SK-N-SH treated with all-trans-retinoic acid at 6 μM for 48 hours (cell line): ENCODE data around the gene PNPLA3.

ENCODE experiments used
- ATAC-seq: fragments of 200-7000 bp; cut with Tn5 transposase; 3 replicates; pipeline ENCODE4 v1.9.1; 2020; ENCODE audit warnings: mild to moderate bottlenecking, moderate library complexity
- ARNTL ChIP-seq: fragments of 450-650 bp; formaldehyde crosslinking; IDR thresholded peaks from 2 replicates; pipeline ENCODE4 v1.5.0; 2020; ENCODE audit warnings: low read depth, mild to moderate bottlenecking, moderate library complexity, borderline replicate concordance
- BACH2 ChIP-seq: fragments of 250-450 bp; sonication (Bioruptor Pico); IDR thresholded peaks from 2 replicates; pipeline ENCODE4 v1.9.0; 2021; ENCODE audit warnings: mild to moderate bottlenecking, borderline replicate concordance
- CREB5 ChIP-seq: fragments of 250-450 bp; sonication (Bioruptor Pico); IDR thresholded peaks from 2 replicates; pipeline ENCODE4 v1.5.1; 2020; ENCODE audit warnings: low read depth, mild to moderate bottlenecking, moderate library complexity
- CSDC2 ChIP-seq: fragments of 250-450 bp; sonication (Bioruptor Pico); IDR thresholded peaks from 2 replicates; pipeline ENCODE4 v1.5.0; 2020; ENCODE audit warnings: mild to moderate bottlenecking, moderate library complexity
- ESRRG ChIP-seq: fragments of 250-450 bp; sonication (Bioruptor Pico); IDR thresholded peaks from 2 replicates; pipeline ENCODE4 v1.6.1; 2021; ENCODE audit warnings: mild to moderate bottlenecking
- GLIS3 ChIP-seq: fragments of 250-450 bp; sonication (Bioruptor Pico); IDR thresholded peaks from 2 replicates; pipeline ENCODE4 v1.5.0; 2020; ENCODE audit warnings: mild to moderate bottlenecking, moderate library complexity
- ISL1 ChIP-seq: fragments of 250-450 bp; sonication (Bioruptor Pico); IDR thresholded peaks from 2 replicates; pipeline ENCODE4 v2.1.2; 2022; ENCODE audit warnings: mild to moderate bottlenecking, moderate library complexity
- OSR1 ChIP-seq: fragments of 250-450 bp; sonication (Bioruptor Pico); IDR thresholded peaks from 2 replicates; pipeline ENCODE4 v1.8.0; 2022; ENCODE audit warnings: moderate library complexity, mild to moderate bottlenecking, inconsistent platforms
- PPARA ChIP-seq: fragments of 250-450 bp; sonication (Bioruptor Pico); IDR thresholded peaks from 2 replicates; pipeline ENCODE4 v1.5.0; 2020; ENCODE audit warnings: mild to moderate bottlenecking, borderline replicate concordance
- RARB ChIP-seq: fragments of 250-450 bp; sonication (Bioruptor Pico); IDR thresholded peaks from 2 replicates; pipeline ENCODE4 v1.8.0; 2021; ENCODE audit warnings: mild to moderate bottlenecking, moderate library complexity
- TCF4 ChIP-seq: fragments of 250-450 bp; sonication (Bioruptor Pico); IDR thresholded peaks from 2 replicates; pipeline ENCODE4 v1.8.0; 2021; ENCODE audit warnings: mild to moderate bottlenecking, moderate library complexity, borderline replicate concordance
- TOX ChIP-seq: fragments of 250-450 bp; sonication (Bioruptor Pico); IDR thresholded peaks from 2 replicates; pipeline ENCODE4 v1.8.0; 2021; ENCODE audit warnings: mild to moderate bottlenecking, moderate library complexity, borderline replicate concordance
- ZC3H10 ChIP-seq: fragments of 250-450 bp; sonication (Bioruptor Pico); IDR thresholded peaks from 2 replicates; pipeline ENCODE4 v1.5.1; 2021; ENCODE audit warnings: mild to moderate bottlenecking, moderate library complexity
- ZFP3 ChIP-seq: fragments of 250-450 bp; sonication (Bioruptor Pico); IDR thresholded peaks from 2 replicates; pipeline ENCODE4 v1.5.0; 2020; ENCODE audit warnings: mild to moderate bottlenecking, moderate library complexity
- ZFP30 ChIP-seq: fragments of 450-650 bp; formaldehyde crosslinking; IDR thresholded peaks from 2 replicates; pipeline ENCODE4 v1.5.0; 2022; ENCODE audit warnings: mild to moderate bottlenecking, moderate library complexity
- ZNF8 ChIP-seq: fragments of 450-650 bp; formaldehyde crosslinking; IDR thresholded peaks from 2 replicates; pipeline ENCODE4 v1.5.0; 2020; ENCODE audit warnings: mild to moderate bottlenecking, moderate library complexity
- TF ChIP-seq, protein P1 (sequence below): fragments of 250-450 bp; sonication (Bioruptor Pico); IDR thresholded peaks from 2 replicates; pipeline ENCODE4 v1.8.0; 2021; ENCODE audit warnings: low read depth, mild to moderate bottlenecking, moderate library complexity, borderline replicate concordance
- TF ChIP-seq, protein P2 (sequence below): fragments of 250-450 bp; sonication (Bioruptor Pico); IDR thresholded peaks from 2 replicates; pipeline ENCODE4 v1.8.0; 2020; ENCODE audit warnings: mild to moderate bottlenecking, moderate library complexity, borderline replicate concordance

Gene PNPLA3

GRCh38 chr22:43955883-43956782 is 32.5 kb downstream of the PNPLA3 start (continued):
- TF ChIP-seq CREB5 (no peak), ESRRG (CRISPR knock-in tag) (no peak), ISL1 (CRISPR knock-in tag) (no peak), ZC3H10 (CRISPR knock-in tag) (no peak), GLIS3 (CRISPR knock-in tag) (no peak), TOX (CRISPR knock-in tag) (no peak), PPARA (no peak)
- TF ChIP-seq, protein P1, sequence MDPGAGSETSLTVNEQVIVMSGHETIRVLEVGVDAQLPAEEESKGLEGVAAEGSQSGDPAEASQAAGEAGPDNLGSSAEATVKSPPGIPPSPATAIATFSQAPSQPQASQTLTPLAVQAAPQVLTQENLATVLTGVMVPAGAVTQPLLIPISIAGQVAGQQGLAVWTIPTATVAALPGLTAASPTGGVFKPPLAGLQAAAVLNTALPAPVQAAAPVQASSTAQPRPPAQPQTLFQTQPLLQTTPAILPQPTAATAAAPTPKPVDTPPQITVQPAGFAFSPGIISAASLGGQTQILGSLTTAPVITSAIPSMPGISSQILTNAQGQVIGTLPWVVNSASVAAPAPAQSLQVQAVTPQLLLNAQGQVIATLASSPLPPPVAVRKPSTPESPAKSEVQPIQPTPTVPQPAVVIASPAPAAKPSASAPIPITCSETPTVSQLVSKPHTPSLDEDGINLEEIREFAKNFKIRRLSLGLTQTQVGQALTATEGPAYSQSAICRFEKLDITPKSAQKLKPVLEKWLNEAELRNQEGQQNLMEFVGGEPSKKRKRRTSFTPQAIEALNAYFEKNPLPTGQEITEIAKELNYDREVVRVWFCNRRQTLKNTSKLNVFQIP (CRISPR knock-in tag), result no peak
- TF ChIP-seq, protein P2, sequence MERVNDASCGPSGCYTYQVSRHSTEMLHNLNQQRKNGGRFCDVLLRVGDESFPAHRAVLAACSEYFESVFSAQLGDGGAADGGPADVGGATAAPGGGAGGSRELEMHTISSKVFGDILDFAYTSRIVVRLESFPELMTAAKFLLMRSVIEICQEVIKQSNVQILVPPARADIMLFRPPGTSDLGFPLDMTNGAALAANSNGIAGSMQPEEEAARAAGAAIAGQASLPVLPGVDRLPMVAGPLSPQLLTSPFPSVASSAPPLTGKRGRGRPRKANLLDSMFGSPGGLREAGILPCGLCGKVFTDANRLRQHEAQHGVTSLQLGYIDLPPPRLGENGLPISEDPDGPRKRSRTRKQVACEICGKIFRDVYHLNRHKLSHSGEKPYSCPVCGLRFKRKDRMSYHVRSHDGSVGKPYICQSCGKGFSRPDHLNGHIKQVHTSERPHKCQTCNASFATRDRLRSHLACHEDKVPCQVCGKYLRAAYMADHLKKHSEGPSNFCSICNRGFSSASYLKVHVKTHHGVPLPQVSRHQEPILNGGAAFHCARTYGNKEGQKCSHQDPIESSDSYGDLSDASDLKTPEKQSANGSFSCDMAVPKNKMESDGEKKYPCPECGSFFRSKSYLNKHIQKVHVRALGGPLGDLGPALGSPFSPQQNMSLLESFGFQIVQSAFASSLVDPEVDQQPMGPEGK (CRISPR knock-in tag), result no peak

DNA sequence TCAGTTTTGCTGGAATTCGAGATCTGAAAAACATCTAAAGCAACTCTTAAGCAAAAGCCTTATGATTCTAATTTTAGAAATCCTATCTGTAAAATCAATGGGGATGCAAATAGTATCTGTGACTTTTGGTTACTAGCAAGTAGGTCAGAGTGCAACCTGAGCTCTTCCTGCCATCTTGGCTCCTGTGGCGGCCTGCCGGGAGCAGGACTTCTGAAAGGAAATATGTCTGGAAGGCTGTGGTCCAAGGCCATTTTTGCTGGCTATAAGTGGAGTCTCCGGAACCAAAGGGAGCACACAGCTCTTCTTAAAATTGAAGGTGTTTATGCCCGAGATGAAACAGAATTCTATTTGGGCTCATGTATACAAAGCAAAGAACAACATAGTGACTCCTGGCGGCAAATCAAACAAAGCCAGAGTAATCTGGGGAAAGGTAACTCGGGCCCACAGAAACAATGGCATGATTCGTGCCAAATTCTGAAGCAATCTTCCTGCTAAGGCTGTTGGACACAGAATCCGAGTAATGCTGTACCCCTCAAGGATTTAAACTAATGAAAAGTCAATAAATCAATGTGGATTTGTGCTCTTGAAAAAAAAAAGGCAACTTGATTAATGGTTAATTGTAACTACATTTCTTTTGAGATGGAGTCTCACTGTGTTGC is 33.3 kb downstream of the PNPLA3 start:
- no peak for TF ChIP-seq BACH2
- TF ChIP-seq, protein P1 (CRISPR knock-in tag), result no peak
- no peak for TF ChIP-seq RARB (CRISPR knock-in tag)
- no peak for TF ChIP-seq ISL1 (CRISPR knock-in tag)
- TF ChIP-seq, protein P2 (CRISPR knock-in tag), result no peak
- TF ChIP-seq GLIS3 (CRISPR knock-in tag), result no peak
- TF ChIP-seq ESRRG (CRISPR knock-in tag), result no peak
- TF ChIP-seq ARNTL (CRISPR knock-in tag), result no peak

DNA sequence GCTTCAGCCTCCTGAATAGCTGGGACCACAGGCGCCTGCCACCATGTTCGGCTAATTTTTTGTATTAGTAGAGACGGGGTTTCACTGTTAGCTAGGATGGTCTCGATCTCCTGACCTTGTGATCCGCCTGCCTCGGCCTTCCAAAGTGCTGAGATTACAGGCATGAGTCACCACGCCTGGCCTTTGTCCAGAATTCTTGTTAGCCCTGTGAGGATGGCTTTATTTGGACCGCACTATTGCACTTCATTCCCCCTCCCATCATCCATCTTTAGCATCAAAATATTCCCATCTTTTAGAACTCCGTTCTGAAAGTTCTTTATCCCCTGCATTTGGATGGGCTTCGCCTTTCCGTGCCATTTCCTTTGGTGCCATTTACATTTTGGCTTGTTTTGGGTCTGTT is 34.3 kb downstream of the PNPLA3 start:
- no peak for TF ChIP-seq ZNF8 (CRISPR knock-in tag)
- no peak for TF ChIP-seq TCF4
- no peak for TF ChIP-seq ZFP30 (CRISPR knock-in tag)
- no peak for TF ChIP-seq GLIS3 (CRISPR knock-in tag)
- TF ChIP-seq ZC3H10 (CRISPR knock-in tag), result no peak
- no peak for TF ChIP-seq ARNTL (CRISPR knock-in tag)
- TF ChIP-seq ISL1 (CRISPR knock-in tag), result no peak
- TF ChIP-seq ZFP3 (CRISPR knock-in tag), result no peak
- no peak for TF ChIP-seq CREB5
- no peak for TF ChIP-seq RARB (CRISPR knock-in tag)
- no peak for TF ChIP-seq CSDC2 (CRISPR knock-in tag)
- TF ChIP-seq BACH2, result no peak
- no peak for TF ChIP-seq PPARA
- TF ChIP-seq OSR1 (CRISPR knock-in tag), result no peak
- ATAC-seq, result no peak

More for the DNA sequence above, 33.3 kb downstream of the PNPLA3 start:
- no peak for ATAC-seq
